DMS79 treated with DMSO at 0.1 percent for 48 hours (cell line): ENCODE results near the gene TUBGCP5.

Experiments
- DNase-seq: peaks from one replicate; lab custom pipeline; 2025; lab: John Stamatoyannopoulos, UW

Gene TUBGCP5

GRCh38 chr15:22978691-22979237, 60.6 kb downstream of the TUBGCP5 start:
- peak; percentile 19 for DNase-seq

- no peak for DNase-seq
Observed at GRCh38 chr15:22974745-22975144, 64.6 kb downstream of the TUBGCP5 start.

GRCh38 chr15:22973987-22974386, 65.4 kb downstream of the TUBGCP5 start:
- DNase-seq: no peak

GRCh38 chr15:22973286-22973685, 66.1 kb downstream of the TUBGCP5 start:
- no peak for DNase-seq

- DNase-seq: no peak
Observed at GRCh38 chr15:22969489-22969888, 69.9 kb downstream of the TUBGCP5 start.

GRCh38 chr15:22968366-22968765, 71.0 kb downstream of the TUBGCP5 start:
- DNase-seq: no peak

GRCh38 chr15:22967084-22967770, 72.1 kb downstream of the TUBGCP5 start:
- DNase-seq: no peak

GRCh38 chr15:22966321-22967083, 72.9 kb downstream of the TUBGCP5 start:
- DNase-seq: no peak

GRCh38 chr15:22963641-22964040, 75.7 kb downstream of the TUBGCP5 start:
- DNase-seq: no peak

GRCh38 chr15:22962611-22963010, 76.8 kb downstream of the TUBGCP5 start:
- no peak for DNase-seq

GRCh38 chr15:22961762-22962161, 77.6 kb downstream of the TUBGCP5 start:
- DNase-seq: no peak

GRCh38 chr15:22960556-22960955, 78.8 kb downstream of the TUBGCP5 start:
- no peak for DNase-seq

GRCh38 chr15:22960126-22960525, 79.2 kb downstream of the TUBGCP5 start:
- DNase-seq: no peak

- DNase-seq: no peak
Observed at GRCh38 chr15:22959321-22960101, 79.9 kb downstream of the TUBGCP5 start.

- DNase-seq: no peak
Observed at GRCh38 chr15:22958487-22959280, 80.7 kb downstream of the TUBGCP5 start.

- DNase-seq: no peak
Observed at GRCh38 chr15:22956978-22957260, 82.5 kb downstream of the TUBGCP5 start.

GRCh38 chr15:22956257-22956977, 83.0 kb downstream of the TUBGCP5 start:
- DNase-seq: no peak

- DNase-seq: no peak
Observed at GRCh38 chr15:22955544-22956119, 83.7 kb downstream of the TUBGCP5 start.

GRCh38 chr15:22954798-22955543, 84.4 kb downstream of the TUBGCP5 start:
- no peak for DNase-seq

- DNase-seq: no peak
Observed at GRCh38 chr15:22954326-22954725, 85.0 kb downstream of the TUBGCP5 start.
